Heart left ventricle (tissue), 13 donors: ENCODE results near the gene NME3.

Experiments used
- CTCF ChIP-seq, 12 donors: fragments of 200-600 bp; sonication (generic) in 4 of 12; IDR thresholded peaks; one replicate each; pipeline versions ENCODE4 v1.5.0 to v1.8.0; 2018 to 2022; ENCODE audit warnings: antibody characterized with exemption in 12 of 12, mild to moderate bottlenecking in 5 of 12
- POLR2A ChIP-seq, 2 donors: fragments of 450-650 bp; IDR thresholded peaks; one replicate each; pipeline ENCODE4 v1.6.1; 2017; ENCODE audit warnings: antibody characterized with exemption in 2 of 2, mild to moderate bottlenecking in 2 of 2, moderate library complexity in 2 of 2
- donor health status: ischemic (EF 13 %, LVEDD 7.1; RV severe dilation, severe dysfunction).
- donor health status: DM: no; HTN: yes; CAD: no.
- donor health status: DM: no; HTN: no; CAD: no.
- donor health status: ischemic (EF 25% LVEDD 6.9; RV normal size, moderate dysfunction).
- donor health status: ischemic (EF 25% LVEDD 5.7; RV mildly dilated, moderate dysfunction).
- donor health status: ischemic (EF 35%, LVEDD 5.7; RV mildly dilated, moderate dysfunction).
- donor health status: nonischemic (EF 11% LVEDD 7.7; RV severe dilation, severe dysfunction).
- donor health status: DM: yes; HTN: yes; CAD: no.
- donor health status: PGD.
- donor health status: ischemic (EF 29% LVEDD 5.4; RV normal size, mild dysfunction).
- donor health status: nonischemic (EF 23%, LVEDD 6.1; RV moderate dilation, normal function).

GRCh38 chr16:1782408-1783264, 11.3 kb upstream of the NME3 start, which contains the start of the genes NUBP2 and SPSB3:
- TF ChIP-seq CTCF (IDR thresholded peaks at IDR 0.05) (peak in 2 of 12 donors; percentile 10 to 15), POLR2A (IDR thresholded peaks at IDR 0.05) (peak; percentile 80 to 93)
